ENCODE results near the gene ADH7. TPM values are rescaled to one million over a fixed set of nuclear protein-coding genes. Genes with fewer than 3 reads are reported as not detected.

ADH7 gene
- total RNA-seq, 1 experiment from 2014 or later, result not detected

GRCh38 chr4:99467887-99468286, 32.7 kb upstream of the ADH7 start:
- Histone ChIP-seq H3K4me3 (ENCODE audit: low read depth, low read length) (no peak overlapping the region), H3K27me3 (replicated peaks; ENCODE audit: control insufficient read depth, insufficient read depth, low read length) (no peaks in the 10 kb centered on the region), H3K36me3 (ENCODE audit: control insufficient read depth, insufficient read depth, low read length) (no peaks in the 10 kb centered on the region), H3K9me3 (no peaks in the 10 kb centered on the region), H3K4me1 (no peaks in the 10 kb centered on the region)
- H3K4me1 Mint-ChIP-seq (ENCODE audit: low read depth, unreplicated experiment), result no peaks in the 10 kb centered on the region
- BruUV-seq (replicated peaks), result no TSS peak
- intact Hi-C loops (cut with micrococcal nuclease; ENCODE audit: unreplicated experiment), result no loop called here
- ChIA-PET CTCF (no interaction called here), POLR2A (no interaction called here)
- no peak for DNase-seq
- no peak for TF ChIP-seq CTCF (IDR thresholded peaks at IDR 0.05; ENCODE audit: insufficient read depth in 1 of 2, low read depth in 1 of 2, low read length in 1 of 2, severe bottlenecking in 1 of 2, unreplicated experiment in 1 of 2)
- no peak overlapping the region for H3K27ac Mint-ChIP-seq (ENCODE audit: unreplicated experiment)
- no peak overlapping the region for H3K4me3 Mint-ChIP-seq (ENCODE audit: unreplicated experiment)
- H3K36me3 Mint-ChIP-seq (ENCODE audit: insufficient read depth, unreplicated experiment), result no peaks in the 10 kb centered on the region
- peaks cover 4% of the 10 kb centered on the region for H3K27me3 Mint-ChIP-seq (ENCODE audit: insufficient read depth, unreplicated experiment)
- H3K9me3 Mint-ChIP-seq (ENCODE audit: unreplicated experiment), result no peaks in the 10 kb centered on the region

GRCh38 chr4:99463566-99463965, 28.4 kb upstream of the ADH7 start:
- DNase-seq, result no peak
- Histone ChIP-seq H3K36me3 (ENCODE audit: control insufficient read depth, insufficient read depth, low read length) (no peaks in the 10 kb centered on the region), H3K27me3 (replicated peaks; ENCODE audit: control insufficient read depth, insufficient read depth, low read length) (no peaks in the 10 kb centered on the region), H3K4me1 (peaks cover 8% of the 10 kb centered on the region; the same call in 1 of the 2 replicates), H3K4me3 (ENCODE audit: low read depth, low read length) (no peak overlapping the region), H3K9me3 (no peaks in the 10 kb centered on the region)
- H3K4me1 Mint-ChIP-seq (ENCODE audit: low read depth, unreplicated experiment), result peaks cover 9% of the 10 kb centered on the region
- no peak overlapping the region for H3K4me3 Mint-ChIP-seq (ENCODE audit: unreplicated experiment)
- no peaks in the 10 kb centered on the region for H3K9me3 Mint-ChIP-seq (ENCODE audit: unreplicated experiment)
- no TSS peak for BruUV-seq (replicated peaks)
- TF ChIP-seq CTCF (IDR thresholded peaks at IDR 0.05; ENCODE audit: insufficient read depth in 1 of 2, low read depth in 1 of 2, low read length in 1 of 2, severe bottlenecking in 1 of 2, unreplicated experiment in 1 of 2), result no peak
- no peak overlapping the region for H3K27ac Mint-ChIP-seq (ENCODE audit: unreplicated experiment)
- CTCF ChIA-PET, result interaction anchor here (0.6 to 2.0 kb wide), 4 partner anchors 60 to 996 kb away, joined by 3 to 9 read pairs (median 4); partner anchors contain the start of genes ADH5 and METAP1
- POLR2A ChIA-PET, result interaction anchor here (0.6 kb wide), 1 partner anchor 525 kb away, joined by 3 read pairs; no protein-coding TSS in a partner anchor
- H3K36me3 Mint-ChIP-seq (ENCODE audit: insufficient read depth, unreplicated experiment), result no peaks in the 10 kb centered on the region
- intact Hi-C loops (cut with micrococcal nuclease; ENCODE audit: unreplicated experiment), result loop anchor here (1.0 to 2.0 kb wide), 6 partner anchors 47 to 997 kb away; partner anchors contain the start of gene METAP1
- peaks cover 4% of the 10 kb centered on the region for H3K27me3 Mint-ChIP-seq (ENCODE audit: insufficient read depth, unreplicated experiment)

GRCh38 chr4:99462875-99463464, 27.8 kb upstream of the ADH7 start:
- no TSS peak for BruUV-seq (replicated peaks)
- TF ChIP-seq CTCF (IDR thresholded peaks at IDR 0.05; ENCODE audit: insufficient read depth in 1 of 2, low read depth in 1 of 2, low read length in 1 of 2, severe bottlenecking in 1 of 2, unreplicated experiment in 1 of 2), result peak; percentile 72 to 85
- Histone ChIP-seq H3K4me1 (peaks cover 8% of the 10 kb centered on the region; the same call in 1 of the 2 replicates), H3K36me3 (ENCODE audit: control insufficient read depth, insufficient read depth, low read length) (no peaks in the 10 kb centered on the region), H3K4me3 (ENCODE audit: low read depth, low read length) (no peak overlapping the region), H3K9me3 (no peaks in the 10 kb centered on the region), H3K27me3 (replicated peaks; ENCODE audit: control insufficient read depth, insufficient read depth, low read length) (no peaks in the 10 kb centered on the region)
- no peaks in the 10 kb centered on the region for H3K9me3 Mint-ChIP-seq (ENCODE audit: unreplicated experiment)
- H3K27ac Mint-ChIP-seq (ENCODE audit: unreplicated experiment), result no peak overlapping the region
- H3K36me3 Mint-ChIP-seq (ENCODE audit: insufficient read depth, unreplicated experiment), result no peaks in the 10 kb centered on the region
- ChIA-PET CTCF (interaction anchor here (0.5 to 2.0 kb wide), 5 partner anchors 374 to 995 kb away, joined by 3 to 9 read pairs (median 6); partner anchors contain the start of genes ADH5 and METAP1), POLR2A (no interaction called here)
- intact Hi-C loops (cut with micrococcal nuclease; ENCODE audit: unreplicated experiment), result loop anchor here (1.0 to 2.0 kb wide), 6 partner anchors 46 to 996 kb away; partner anchors contain the start of gene METAP1
- peak; percentile 60 to 75 for DNase-seq
- H3K4me3 Mint-ChIP-seq (ENCODE audit: unreplicated experiment), result no peak overlapping the region
- H3K4me1 Mint-ChIP-seq (ENCODE audit: low read depth, unreplicated experiment), result peaks cover 9% of the 10 kb centered on the region
- peaks cover 4% of the 10 kb centered on the region for H3K27me3 Mint-ChIP-seq (ENCODE audit: insufficient read depth, unreplicated experiment)

Measured in Caco-2 (cell line).